DND-41 (cell line): ENCODE data around the gene NUBPL.

Source experiments
- CTCF ChIP-seq: IDR thresholded peaks from 2 replicates; pipeline ENCODE4 v1.5.1; 2012; ENCODE audit warnings: borderline replicate concordance, low read length, moderate library complexity, mild to moderate bottlenecking; ENCODE audit not compliant: poor library complexity, severe bottlenecking; ENCODE audit errors: extremely low read depth
- EZH2 ChIP-seq: IDR thresholded peaks from 3 replicates; pipeline ENCODE4 v1.6.1; 2012; ENCODE audit warnings: borderline replicate concordance, low read depth, mild to moderate bottlenecking, moderate library complexity, low read length, inconsistent platforms; ENCODE audit not compliant: severe bottlenecking

- TF ChIP-seq CTCF (no peak), EZH2 (no peak)
These were observed 11.4 kb upstream of the NUBPL start for GRCh38 chr14:31549817-31550216.
